Lower leg skin (tissue), 3 donors: ENCODE data around the gene SMIM36.

Experiments
- POLR2A ChIP-seq, 2 donors: fragments of 450-650 bp; IDR thresholded peaks; one replicate each; pipeline ENCODE4 v1.6.1; 2016 to 2017; ENCODE audit warnings: antibody characterized with exemption in 2 of 2, mild to moderate bottlenecking in 1 of 2, moderate library complexity in 1 of 2
- TF ChIP-seq, protein P1 (sequence below), 3 donors: fragments of 450-650 bp; IDR thresholded peaks; one replicate each; pipeline ENCODE4 v1.5.1; 2016; ENCODE audit warnings: antibody characterized with exemption in 3 of 3, mild to moderate bottlenecking in 3 of 3, moderate library complexity in 2 of 3

- no peak for TF ChIP-seq POLR2A (IDR thresholded peaks at IDR 0.05)
- TF ChIP-seq, protein P1, sequence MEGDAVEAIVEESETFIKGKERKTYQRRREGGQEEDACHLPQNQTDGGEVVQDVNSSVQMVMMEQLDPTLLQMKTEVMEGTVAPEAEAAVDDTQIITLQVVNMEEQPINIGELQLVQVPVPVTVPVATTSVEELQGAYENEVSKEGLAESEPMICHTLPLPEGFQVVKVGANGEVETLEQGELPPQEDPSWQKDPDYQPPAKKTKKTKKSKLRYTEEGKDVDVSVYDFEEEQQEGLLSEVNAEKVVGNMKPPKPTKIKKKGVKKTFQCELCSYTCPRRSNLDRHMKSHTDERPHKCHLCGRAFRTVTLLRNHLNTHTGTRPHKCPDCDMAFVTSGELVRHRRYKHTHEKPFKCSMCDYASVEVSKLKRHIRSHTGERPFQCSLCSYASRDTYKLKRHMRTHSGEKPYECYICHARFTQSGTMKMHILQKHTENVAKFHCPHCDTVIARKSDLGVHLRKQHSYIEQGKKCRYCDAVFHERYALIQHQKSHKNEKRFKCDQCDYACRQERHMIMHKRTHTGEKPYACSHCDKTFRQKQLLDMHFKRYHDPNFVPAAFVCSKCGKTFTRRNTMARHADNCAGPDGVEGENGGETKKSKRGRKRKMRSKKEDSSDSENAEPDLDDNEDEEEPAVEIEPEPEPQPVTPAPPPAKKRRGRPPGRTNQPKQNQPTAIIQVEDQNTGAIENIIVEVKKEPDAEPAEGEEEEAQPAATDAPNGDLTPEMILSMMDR (IDR thresholded peaks at IDR 0.05), result no peak
These were observed 56.3 kb downstream of the SMIM36 start for GRCh38 chr17:55454906-55455474.
